HG03159 (cell line): ENCODE results near the gene KRTAP21-1.
"Not testable (repeated sequence)": the region's sequence is repeated elsewhere in the genome, so short reads cannot be mapped to it uniquely, and the experiment has no call there.

ENCODE experiments used
- ATAC-seq: cut with Tn5 transposase; IDR thresholded peaks from one replicate; pipeline ENCODE4 v1.9.1; 2021; ENCODE audit warnings: mild to moderate bottlenecking, moderate library complexity; ENCODE audit not compliant: unreplicated experiment

The KRTAP21-1 gene

DNA sequence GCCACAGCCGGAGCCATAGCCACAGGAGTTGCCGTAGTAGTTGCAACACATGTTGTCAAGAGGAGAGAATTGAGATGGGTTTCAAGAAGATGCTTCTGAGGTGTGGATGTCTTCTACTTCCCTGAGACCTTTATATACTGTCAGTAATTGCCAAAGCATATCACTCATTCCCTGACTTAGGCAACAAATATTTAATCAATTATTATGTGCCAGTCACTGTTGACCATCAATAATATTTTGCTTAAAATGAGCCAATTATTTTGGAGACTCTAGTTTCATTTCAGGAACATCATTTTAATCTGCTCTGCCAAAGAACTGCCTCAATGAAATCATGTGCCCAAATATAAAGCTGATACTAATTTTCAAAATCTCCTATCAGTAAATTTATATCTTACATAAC lies at the start of gene KRTAP21-1:
Gene KRTAP21-1 (minus strand): TSS at position 101 of the 400 bp plus-strand sequence. CDS start 50 bp downstream, at position 51.
- ATAC-seq = not testable (repeated sequence)

DNA sequence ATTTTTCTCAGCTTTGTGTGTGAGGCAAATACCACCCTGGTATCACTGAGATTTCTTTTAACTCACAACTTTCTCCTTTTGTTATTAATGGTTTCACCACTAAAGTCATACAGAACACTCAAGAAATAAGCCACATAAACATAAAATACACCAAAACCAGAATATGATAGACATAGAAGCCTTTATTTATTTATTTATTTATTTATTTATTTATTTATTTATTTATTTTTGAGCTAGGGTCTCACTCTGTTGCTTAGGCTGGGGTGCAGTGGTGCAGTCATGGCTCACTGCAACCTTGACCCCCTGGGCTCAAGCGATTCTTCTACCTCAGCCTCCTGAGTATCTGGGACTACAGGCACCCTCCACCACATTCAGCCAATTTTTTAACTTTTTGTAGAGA lies 45.4 kb upstream of the KRTAP21-1 start:
- no peak for ATAC-seq

DNA sequence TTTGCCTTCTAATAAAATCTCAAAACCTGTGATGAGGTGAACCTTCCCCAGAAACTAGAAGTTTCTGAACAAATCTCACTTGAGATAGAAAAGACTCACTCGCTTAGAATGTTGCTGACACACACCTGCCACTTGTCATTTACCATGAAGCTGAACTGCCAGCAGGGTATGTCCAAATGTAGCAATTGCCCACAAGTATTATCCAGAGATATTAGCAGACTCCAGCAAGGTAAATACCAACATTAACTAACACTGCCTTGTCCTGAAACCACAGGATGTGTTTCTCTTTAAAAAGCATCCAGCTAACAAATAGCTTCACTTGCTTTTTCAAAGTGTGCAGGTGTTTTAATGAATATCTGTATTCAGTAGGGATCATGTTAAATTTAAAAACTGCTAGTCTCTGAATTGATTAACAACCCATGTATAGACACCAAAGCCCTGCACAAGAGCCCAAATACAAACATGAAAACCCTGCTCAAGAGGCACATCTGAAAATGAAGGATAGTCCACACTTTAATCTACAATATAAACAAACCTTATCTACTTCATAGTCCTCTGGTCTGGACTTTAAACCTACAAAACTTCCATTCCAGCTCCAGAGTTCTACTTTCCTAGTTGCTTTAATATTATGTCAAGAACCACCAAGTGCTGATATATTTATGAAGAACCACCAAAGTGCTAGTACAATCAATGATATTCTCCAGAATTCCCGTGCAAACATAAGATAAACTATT lies 38.5 kb upstream of the KRTAP21-1 start:
- ATAC-seq = no peak

DNA sequence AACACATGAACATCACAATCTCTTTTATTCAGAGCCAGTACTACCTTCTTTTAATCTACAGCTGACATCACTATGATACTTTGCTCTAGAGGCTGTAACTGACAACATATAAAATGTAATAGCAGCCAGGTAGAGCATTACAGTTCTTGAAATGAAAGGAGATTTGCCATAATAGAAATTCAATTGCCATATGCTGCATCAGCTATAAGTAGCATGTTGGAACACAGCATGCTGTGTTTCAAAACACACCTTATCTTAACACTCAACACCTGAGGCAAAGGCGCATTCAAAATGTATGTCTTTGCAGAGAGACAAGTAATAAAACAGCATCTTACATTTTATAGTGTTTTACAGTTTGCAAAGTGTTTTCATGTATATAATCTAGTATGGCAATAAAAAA lies 24.0 kb upstream of the KRTAP21-1 start:
- ATAC-seq = no peak

DNA sequence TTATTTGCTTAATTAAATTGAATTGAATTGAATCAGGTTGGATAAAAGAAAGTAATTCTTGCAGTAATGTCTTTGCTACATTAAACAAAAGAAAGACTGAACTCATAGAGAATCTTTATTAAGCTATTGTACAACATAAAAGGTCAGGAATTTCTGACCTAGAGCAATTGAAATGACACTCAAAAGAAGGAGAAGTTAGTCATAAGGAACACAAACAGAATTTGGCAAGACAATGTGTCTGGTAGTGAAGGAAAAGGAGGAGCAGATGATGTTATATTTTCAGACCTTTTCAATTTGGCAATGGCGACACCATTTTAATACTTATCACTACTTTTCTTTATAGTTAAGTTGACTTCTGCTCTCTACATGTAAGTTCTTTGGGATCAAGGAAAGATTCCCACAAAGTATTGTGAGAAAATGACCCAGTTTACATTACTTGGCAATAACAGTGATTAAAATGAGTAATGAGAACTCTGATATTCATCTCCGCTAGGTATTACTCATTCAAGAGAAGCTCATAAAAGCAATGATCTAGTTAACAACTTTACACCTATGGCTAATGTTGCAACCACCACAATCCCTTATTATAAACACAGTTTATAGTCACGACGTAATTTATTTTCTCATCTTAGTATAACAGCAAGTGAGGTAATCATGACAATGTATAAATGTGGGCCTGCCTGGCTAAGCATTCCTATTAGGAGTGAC lies 14.7 kb upstream of the KRTAP21-1 start:
- ATAC-seq = no peak

DNA sequence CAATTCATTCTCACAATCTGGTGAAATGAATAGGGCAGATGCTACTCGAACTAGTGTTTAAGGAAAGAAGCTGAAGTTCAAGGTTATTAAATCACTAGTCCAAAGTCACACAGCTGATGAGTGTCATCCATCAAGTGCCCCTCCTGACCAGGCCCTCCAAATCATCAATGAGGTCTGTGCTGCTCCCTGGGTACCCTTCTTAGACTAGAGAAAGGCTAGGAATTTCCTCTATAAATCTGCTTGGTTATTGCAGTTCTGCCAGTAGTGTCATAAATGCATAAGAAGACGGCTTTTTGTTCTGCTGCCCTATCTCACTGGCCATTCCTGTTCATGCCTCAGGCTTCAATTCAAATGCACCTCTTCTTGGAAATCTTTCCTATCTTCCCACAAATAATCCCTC lies 5.5 kb upstream of the KRTAP21-1 start:
- ATAC-seq = no peak

DNA sequence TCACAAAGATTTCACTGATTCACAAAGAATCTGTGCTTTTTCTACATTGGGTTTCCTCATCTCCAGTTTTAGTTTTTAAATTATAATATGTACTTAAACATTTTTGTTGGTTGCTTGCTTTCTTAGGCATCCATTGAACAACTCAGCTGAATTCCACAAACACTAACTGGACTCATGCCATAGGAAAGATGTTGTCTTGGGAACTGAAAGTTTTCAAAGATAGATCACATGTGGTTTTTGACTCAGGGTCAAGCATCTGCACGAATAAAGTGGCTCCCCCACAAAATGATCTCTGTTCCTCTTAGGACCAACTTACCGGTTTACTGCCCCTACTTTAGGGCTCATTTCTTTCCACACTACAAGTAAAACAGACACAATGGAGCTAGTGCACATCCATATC lies 3.1 kb upstream of the KRTAP21-1 start:
- no peak for ATAC-seq

DNA sequence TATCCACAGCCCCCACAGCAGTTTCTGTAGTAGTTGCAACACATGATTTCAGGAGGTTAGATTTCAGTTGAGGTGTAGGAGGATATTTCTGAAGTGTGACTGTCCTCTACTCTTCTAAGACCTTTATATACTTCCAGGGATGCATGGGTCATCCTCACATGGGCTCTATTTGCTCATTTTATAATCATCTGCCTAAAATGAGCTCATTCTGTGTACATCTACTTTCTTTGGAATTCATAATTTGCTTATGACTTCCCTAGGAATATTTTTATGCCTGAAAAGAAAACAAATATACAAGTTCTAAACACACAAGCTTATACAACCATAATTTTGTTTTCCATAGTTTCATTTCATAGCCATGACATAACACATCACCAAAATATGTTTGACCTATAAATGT lies 8.1 kb downstream of the KRTAP21-1 start, which contains the start of gene KRTAP21-2:
Gene KRTAP21-2 (minus strand): TSS at position 101 of the 400 bp plus-strand sequence. CDS start 57 bp downstream, at position 44.
- no peak for ATAC-seq

GRCh38 chr21:30740462-30740861 lies 14.8 kb downstream of the KRTAP21-1 start:
- no peak for ATAC-seq

DNA sequence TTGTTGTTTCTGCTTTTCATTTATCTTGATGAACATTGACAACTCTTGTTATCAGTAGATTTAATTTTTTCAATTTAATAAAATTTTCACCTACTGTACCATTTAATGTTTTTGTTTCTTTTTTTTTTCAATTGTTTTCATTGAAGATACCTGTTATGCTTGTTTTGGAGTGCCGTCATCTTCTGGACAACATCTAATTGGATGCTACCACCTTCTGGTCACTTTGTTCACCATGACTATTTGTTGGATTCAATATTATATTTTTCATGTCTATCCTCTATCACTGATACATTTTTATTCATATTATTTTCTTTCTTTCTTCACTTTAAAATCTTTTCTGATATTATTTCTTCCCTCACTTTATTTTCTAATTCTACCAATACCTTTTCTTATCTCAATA lies 22.2 kb downstream of the KRTAP21-1 start:
- no peak for ATAC-seq

GRCh38 chr21:30726726-30727125 lies 28.5 kb downstream of the KRTAP21-1 start:
- ATAC-seq = no peak

DNA sequence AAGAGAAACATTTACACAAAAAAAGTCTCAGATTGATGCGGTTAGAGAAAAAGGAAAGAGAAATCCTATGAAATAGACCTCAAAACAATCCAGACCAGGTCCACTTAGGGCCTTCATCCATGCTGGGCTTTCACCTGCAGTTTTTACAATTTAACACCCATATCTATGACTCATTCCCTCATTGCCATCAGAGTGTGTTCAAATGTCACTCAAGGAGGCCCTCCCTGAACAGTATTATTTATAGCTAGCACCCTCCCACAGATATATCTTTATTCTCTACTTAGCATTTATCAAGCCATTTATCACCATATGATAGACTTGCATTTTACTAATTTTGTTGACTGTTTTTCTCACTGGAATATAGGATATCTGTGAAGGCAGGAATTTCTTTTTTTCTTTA lies 35.8 kb downstream of the KRTAP21-1 start:
- ATAC-seq = no peak

DNA sequence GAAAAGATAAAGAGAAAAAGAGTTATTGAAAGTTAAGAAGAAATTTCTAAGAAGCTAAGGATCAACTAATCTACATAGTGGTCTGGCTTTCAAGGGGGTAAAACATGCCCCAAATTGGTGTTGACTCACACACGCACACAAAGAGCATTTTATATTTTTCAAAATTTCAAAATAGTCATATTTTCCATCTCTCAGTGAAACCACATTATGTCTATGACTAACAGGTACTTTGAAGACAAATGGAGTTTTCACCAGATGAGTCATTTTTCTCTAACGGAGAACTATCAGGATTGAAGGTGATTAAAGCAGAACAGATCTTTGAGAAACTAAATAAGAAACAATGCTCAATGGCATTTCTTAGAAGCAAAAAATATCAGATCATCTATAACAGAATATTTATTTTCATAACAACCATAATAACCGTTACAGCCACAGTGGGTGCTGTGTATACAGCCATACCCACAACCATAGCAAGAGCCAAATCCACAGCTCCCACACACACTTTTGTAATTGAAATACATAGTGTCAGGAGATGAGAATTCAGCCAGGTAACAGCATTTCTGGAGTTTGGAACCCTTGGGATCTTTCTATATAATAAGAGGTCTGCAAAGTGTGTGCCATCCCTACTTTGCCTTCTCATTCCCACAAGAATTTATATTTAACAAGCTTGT lies 36.9 kb downstream of the KRTAP21-1 start, which contains the start of gene KRTAP21-3:
Gene KRTAP21-3 (minus strand): TSS at position 539 of the 671 bp plus-strand sequence. CDS start 18 bp downstream, at position 521.
- no peak for ATAC-seq

DNA sequence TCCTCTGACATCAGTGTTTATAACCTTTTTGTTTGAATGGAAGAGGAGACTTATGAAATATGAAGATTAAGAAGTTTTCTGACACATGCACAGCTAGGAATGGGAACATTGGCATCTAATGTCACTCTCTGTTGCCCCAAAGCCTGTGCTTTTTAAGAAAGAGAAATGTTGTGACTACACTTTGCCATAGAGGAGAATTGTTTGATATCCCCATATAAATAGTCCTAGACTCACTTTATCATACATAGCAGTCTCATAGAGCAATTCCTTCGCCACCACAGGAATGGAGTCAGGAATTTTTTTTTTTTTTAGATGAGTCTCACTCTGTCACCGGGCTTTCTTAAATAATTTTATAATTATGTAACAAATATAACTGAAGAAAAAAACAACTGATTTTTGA lies 38.1 kb downstream of the KRTAP21-1 start:
- ATAC-seq = no peak

DNA sequence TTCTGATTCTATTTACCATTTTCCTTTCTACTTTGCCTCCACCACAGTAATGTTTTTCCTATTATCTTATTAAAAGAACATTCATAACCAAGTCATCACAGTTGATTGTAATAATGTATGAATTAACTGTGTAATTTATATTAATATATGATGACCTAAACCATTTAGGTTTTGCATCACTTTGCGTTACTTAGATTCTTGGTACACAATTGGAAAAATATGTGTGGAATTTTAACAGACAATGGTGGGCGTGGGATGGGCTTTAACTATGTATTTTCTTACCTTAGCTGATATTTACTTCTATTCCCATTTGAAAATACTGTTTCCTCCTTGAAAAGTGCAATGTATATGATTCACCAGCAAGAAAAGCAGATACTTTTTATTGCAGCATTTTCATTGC lies 40.3 kb downstream of the KRTAP21-1 start:
- no peak for ATAC-seq

GRCh38 chr21:30714456-30714855 lies 40.8 kb downstream of the KRTAP21-1 start:
- no peak for ATAC-seq

- no peak for ATAC-seq
Measured at GRCh38 chr21:30713766-30714165, 41.5 kb downstream of the KRTAP21-1 start.

- no peak for ATAC-seq
Measured at GRCh38 chr21:30710499-30710898, 44.7 kb downstream of the KRTAP21-1 start.

- ATAC-seq = no peak
Measured at GRCh38 chr21:30707409-30707808, 47.8 kb downstream of the KRTAP21-1 start.
